ENCODE measurements around the gene NPR1. TPM values are rescaled to one million over a fixed set of nuclear protein-coding genes. Genes with fewer than 3 reads are reported as not detected.
"Not testable (repeated sequence)": the region's sequence is repeated elsewhere in the genome, so short reads cannot be mapped to it uniquely, and the experiment has no call there.

The NPR1 gene
- total and polyA plus RNA-seq, 4 donors, result 2.8 to 15.8 (median 8.7) TPM

DNA sequence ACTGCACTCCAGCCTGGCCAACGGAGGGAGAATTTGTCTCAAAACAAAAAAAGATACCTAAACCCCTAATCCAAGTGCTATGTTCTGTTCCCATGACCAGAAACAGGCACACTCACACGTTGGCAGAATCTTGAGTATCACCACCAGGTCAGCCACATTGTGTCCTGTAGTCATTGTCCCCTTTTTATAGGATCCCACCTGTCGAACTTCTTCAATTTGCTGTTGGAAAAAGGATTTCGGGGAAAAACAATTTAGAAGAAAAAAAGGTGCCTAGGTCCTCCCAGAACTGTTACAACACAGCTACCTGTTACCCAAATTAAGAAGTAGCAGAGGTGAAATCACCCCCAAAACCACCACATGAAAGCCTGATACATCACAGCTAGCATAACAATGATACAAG is 11.0 kb upstream of the NPR1 start:
- 97% methylated on average over 4 of the region's 4 CpGs for WGBS
- Histone ChIP-seq H3K4me1 (ENCODE audit: control insufficient read depth in 4 of 4, insufficient read depth in 4 of 4, low read length in 3 of 4) (peaks cover 7 to 38% (median 32%) of the 10 kb centered on the region in 4 donors), H3K4me3 (ENCODE audit: low read depth in 1 of 3, low read length in 3 of 3) (no peak overlapping the region), H3K27ac (ENCODE audit: low read depth in 1 of 2, low read length in 2 of 2) (no peak overlapping the region), H3K9me3 (ENCODE audit: control insufficient read depth in 4 of 4, low read length in 3 of 4) (no peaks in the 10 kb centered on the region), H3K36me3 (ENCODE audit: control insufficient read depth in 4 of 4, insufficient read depth in 3 of 4, low read depth in 1 of 4, low read length in 3 of 4) (peaks cover 18 to 50% (median 48%) of the 10 kb centered on the region in 4 donors), H3K9ac (ENCODE audit: low read depth in 1 of 2, low read length in 2 of 2) (no peak overlapping the region), H3K27me3 (ENCODE audit: control insufficient read depth in 4 of 4, insufficient read depth in 4 of 4, low read length in 3 of 4) (no peaks in the 10 kb centered on the region)
- TF ChIP-seq, protein P1, sequence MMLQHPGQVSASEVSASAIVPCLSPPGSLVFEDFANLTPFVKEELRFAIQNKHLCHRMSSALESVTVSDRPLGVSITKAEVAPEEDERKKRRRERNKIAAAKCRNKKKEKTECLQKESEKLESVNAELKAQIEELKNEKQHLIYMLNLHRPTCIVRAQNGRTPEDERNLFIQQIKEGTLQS (IDR thresholded peaks at IDR 0.05), result no peak
- TF ChIP-seq FOXA1 (IDR thresholded peaks at IDR 0.05) (no peak), RAD21 (IDR thresholded peaks at IDR 0.05) (no peak)
- TF ChIP-seq, protein P2, sequence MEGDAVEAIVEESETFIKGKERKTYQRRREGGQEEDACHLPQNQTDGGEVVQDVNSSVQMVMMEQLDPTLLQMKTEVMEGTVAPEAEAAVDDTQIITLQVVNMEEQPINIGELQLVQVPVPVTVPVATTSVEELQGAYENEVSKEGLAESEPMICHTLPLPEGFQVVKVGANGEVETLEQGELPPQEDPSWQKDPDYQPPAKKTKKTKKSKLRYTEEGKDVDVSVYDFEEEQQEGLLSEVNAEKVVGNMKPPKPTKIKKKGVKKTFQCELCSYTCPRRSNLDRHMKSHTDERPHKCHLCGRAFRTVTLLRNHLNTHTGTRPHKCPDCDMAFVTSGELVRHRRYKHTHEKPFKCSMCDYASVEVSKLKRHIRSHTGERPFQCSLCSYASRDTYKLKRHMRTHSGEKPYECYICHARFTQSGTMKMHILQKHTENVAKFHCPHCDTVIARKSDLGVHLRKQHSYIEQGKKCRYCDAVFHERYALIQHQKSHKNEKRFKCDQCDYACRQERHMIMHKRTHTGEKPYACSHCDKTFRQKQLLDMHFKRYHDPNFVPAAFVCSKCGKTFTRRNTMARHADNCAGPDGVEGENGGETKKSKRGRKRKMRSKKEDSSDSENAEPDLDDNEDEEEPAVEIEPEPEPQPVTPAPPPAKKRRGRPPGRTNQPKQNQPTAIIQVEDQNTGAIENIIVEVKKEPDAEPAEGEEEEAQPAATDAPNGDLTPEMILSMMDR (IDR thresholded peaks at IDR 0.05; ENCODE audit: low read depth, low read length, missing input control), result no peak
- DNase-seq (ENCODE audit: low spot score), result no peak

DNA sequence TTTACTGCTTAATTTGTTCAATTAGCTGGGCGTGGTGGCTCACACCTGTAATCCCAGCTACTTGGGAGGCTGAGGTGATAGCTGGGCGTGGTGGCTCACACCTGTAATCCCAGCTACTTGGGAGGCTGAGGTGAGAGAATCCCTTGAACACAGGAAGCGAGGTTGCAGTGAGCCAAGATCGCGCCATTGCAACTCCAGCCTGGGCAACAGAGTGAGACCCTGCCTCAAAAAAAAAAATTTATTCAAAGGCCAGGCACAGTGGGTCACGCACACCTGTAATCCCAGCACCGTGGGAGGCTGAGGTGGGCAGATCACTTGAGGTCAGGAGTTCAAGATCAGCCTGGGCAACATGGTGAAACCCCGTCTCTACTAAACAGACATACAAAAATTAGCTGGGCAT is 9.8 kb upstream of the NPR1 start:
- 96% methylated on average over 8 of the region's 8 CpGs for WGBS
- H3K4me3 ChIP-seq (ENCODE audit: low read depth in 1 of 3, low read length in 3 of 3), result not testable (repeated sequence)

DNA sequence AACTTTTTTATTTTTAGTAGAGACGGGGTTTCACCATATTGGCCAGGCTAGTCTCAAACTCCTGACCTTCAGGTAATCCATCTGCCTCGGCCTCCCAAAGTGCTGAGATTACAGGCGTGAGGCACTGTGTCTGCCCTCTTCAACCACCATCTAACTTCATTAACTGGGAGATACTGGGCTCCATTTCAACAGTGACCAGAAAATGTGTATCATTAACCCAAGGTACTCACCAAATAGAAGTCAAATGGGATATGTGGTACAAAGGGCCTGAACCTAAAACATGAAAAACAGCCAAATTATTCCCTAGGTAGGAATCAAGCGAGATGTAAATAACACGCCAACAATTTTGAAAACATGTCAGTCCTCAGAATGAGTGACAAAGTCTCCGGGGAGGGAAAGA is 8.9 kb upstream of the NPR1 start:
- Histone ChIP-seq H3K4me1 (ENCODE audit: control insufficient read depth in 4 of 4, insufficient read depth in 4 of 4, low read length in 3 of 4) (peaks cover 7 to 33% (median 29%) of the 10 kb centered on the region in 4 donors), H3K27ac (ENCODE audit: low read depth in 1 of 2, low read length in 2 of 2) (no peak overlapping the region), H3K27me3 (ENCODE audit: control insufficient read depth in 4 of 4, insufficient read depth in 4 of 4, low read length in 3 of 4) (no peaks in the 10 kb centered on the region), H3K9ac (ENCODE audit: low read depth in 1 of 2, low read length in 2 of 2) (peak overlapping the region in 1 of 2 donors; percentile 96), H3K36me3 (ENCODE audit: control insufficient read depth in 4 of 4, insufficient read depth in 3 of 4, low read depth in 1 of 4, low read length in 3 of 4) (peaks cover 11 to 32% (median 29%) of the 10 kb centered on the region in 4 donors), H3K4me3 (ENCODE audit: low read depth in 1 of 3, low read length in 3 of 3) (peak overlapping the region; percentile 70 to 99 (median 94)), H3K9me3 (ENCODE audit: control insufficient read depth in 4 of 4, low read length in 3 of 4) (no peaks in the 10 kb centered on the region)
- DNase-seq (ENCODE audit: low spot score), result no peak
- TF ChIP-seq JUND (IDR thresholded peaks at IDR 0.05), result no peak
- TF ChIP-seq GABPA (IDR thresholded peaks at IDR 0.05 in 1 of 2, conservative IDR thresholded peaks at IDR 0.05 in 1 of 2), result no peak
- no peak for TF ChIP-seq TAF1 (conservative IDR thresholded peaks at IDR 0.05)
- TF ChIP-seq HNF4A (conservative IDR thresholded peaks at IDR 0.05), result no peak
- TF ChIP-seq, protein P3, sequence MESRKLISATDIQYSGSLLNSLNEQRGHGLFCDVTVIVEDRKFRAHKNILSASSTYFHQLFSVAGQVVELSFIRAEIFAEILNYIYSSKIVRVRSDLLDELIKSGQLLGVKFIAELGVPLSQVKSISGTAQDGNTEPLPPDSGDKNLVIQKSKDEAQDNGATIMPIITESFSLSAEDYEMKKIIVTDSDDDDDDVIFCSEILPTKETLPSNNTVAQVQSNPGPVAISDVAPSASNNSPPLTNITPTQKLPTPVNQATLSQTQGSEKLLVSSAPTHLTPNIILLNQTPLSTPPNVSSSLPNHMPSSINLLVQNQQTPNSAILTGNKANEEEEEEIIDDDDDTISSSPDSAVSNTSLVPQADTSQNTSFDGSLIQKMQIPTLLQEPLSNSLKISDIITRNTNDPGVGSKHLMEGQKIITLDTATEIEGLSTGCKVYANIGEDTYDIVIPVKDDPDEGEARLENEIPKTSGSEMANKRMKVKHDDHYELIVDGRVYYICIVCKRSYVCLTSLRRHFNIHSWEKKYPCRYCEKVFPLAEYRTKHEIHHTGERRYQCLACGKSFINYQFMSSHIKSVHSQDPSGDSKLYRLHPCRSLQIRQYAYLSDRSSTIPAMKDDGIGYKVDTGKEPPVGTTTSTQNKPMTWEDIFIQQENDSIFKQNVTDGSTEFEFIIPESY (IDR thresholded peaks at IDR 0.05), result no peak
- WGBS, result 89% methylated on average over 6 of the region's 6 CpGs

More for the DNA sequence above, 9.8 kb upstream of the NPR1 start:
- not testable (repeated sequence) for H3K9ac ChIP-seq (ENCODE audit: low read depth in 1 of 2, low read length in 2 of 2); DNase-seq (ENCODE audit: low spot score); H3K27me3 ChIP-seq (ENCODE audit: control insufficient read depth in 4 of 4, insufficient read depth in 4 of 4, low read length in 3 of 4); H3K9me3 ChIP-seq (ENCODE audit: control insufficient read depth in 4 of 4, low read length in 3 of 4); H3K27ac ChIP-seq (ENCODE audit: low read depth in 1 of 2, low read length in 2 of 2)
- Histone ChIP-seq H3K4me1 (ENCODE audit: control insufficient read depth in 4 of 4, insufficient read depth in 4 of 4, low read length in 3 of 4) (peaks cover 7 to 38% (median 32%) of the 10 kb centered on the region in 4 donors), H3K36me3 (ENCODE audit: control insufficient read depth in 4 of 4, insufficient read depth in 3 of 4, low read depth in 1 of 4, low read length in 3 of 4) (peaks cover 13 to 41% (median 37%) of the 10 kb centered on the region in 4 donors)

Measured in liver (tissue), 9 donors.